Measurements from ENCODE around the gene NUDT3.
A peak's percentile ranks its signal among the peaks of the same experiment; 100 is the strongest.
"Not testable (repeated sequence)": the region's sequence is repeated elsewhere in the genome, so short reads cannot be mapped to it uniquely, and the experiment has no call there.

NUDT3 gene

DNA sequence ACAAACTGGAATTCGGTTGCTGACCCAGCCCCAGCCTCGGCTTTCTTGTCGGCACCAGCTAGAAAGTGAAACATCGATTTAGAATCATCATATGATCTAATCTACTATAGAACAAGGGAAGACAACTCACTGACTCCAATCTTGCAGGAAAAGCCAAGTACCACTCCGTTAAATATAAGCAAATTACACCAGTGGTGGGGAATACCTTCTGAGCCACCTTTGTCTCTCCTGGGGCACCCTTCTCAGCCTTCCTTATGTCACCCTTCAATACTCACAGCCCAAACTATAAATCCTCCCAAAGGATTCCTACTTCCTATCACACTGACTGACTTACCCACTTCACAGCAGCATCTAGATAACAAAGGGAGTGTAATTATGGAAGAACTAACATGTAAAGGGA lies 25.9 kb upstream of the NUDT3 start:
- no peak overlapping the region for H3K4me3 Mint-ChIP-seq
- peaks cover 13% of the 10 kb centered on the region for H3K4me1 Mint-ChIP-seq
- no peaks in the 10 kb centered on the region for H3K27me3 Mint-ChIP-seq
- H3K9me3 Mint-ChIP-seq, result no peaks in the 10 kb centered on the region
- H3K27ac Mint-ChIP-seq (ENCODE audit: low read depth), result no peak overlapping the region
- ATAC-seq (replicated peaks; ENCODE audit: extremely low read depth, poor library complexity, severe bottlenecking) (no peak), DNase-seq (ENCODE audit: low spot score in 2 of 2) (no peak)
- H3K36me3 Mint-ChIP-seq (ENCODE audit: insufficient read depth), result peaks cover 67% of the 10 kb centered on the region

DNA sequence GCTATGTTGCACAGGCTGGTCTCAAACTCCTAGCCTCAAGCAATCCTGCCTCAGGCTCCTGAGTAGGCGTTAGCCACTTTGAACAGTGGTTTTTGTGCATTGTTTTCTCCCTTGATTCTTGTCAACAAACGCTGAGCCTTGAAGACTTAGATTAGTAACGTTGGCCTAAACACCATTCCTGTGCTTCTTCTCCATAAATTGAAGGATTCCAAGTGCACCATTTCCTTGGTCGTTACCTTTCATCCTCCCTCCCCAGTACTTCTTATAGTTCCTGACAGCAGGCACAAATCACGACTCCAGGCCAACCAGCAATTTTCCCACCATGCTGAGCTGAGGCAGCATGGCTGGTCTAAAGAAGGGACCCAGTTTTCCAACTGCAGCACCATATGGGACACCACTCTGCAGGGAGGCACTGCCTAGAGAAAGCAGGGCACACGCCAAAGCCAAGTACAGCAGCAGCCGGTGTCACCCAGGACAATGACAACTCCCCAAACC lies 24.5 kb upstream of the NUDT3 start:
- H3K9me3 Mint-ChIP-seq, result no peaks in the 10 kb centered on the region
- no peak overlapping the region for H3K27ac Mint-ChIP-seq (ENCODE audit: low read depth)
- peaks cover 20% of the 10 kb centered on the region for H3K4me1 Mint-ChIP-seq
- H3K4me3 Mint-ChIP-seq, result no peak overlapping the region
- ATAC-seq (replicated peaks; ENCODE audit: extremely low read depth, poor library complexity, severe bottlenecking) (no peak), DNase-seq (ENCODE audit: low spot score in 2 of 2) (no peak)
- no peaks in the 10 kb centered on the region for H3K27me3 Mint-ChIP-seq
- peaks cover 54% of the 10 kb centered on the region for H3K36me3 Mint-ChIP-seq (ENCODE audit: insufficient read depth)

DNA sequence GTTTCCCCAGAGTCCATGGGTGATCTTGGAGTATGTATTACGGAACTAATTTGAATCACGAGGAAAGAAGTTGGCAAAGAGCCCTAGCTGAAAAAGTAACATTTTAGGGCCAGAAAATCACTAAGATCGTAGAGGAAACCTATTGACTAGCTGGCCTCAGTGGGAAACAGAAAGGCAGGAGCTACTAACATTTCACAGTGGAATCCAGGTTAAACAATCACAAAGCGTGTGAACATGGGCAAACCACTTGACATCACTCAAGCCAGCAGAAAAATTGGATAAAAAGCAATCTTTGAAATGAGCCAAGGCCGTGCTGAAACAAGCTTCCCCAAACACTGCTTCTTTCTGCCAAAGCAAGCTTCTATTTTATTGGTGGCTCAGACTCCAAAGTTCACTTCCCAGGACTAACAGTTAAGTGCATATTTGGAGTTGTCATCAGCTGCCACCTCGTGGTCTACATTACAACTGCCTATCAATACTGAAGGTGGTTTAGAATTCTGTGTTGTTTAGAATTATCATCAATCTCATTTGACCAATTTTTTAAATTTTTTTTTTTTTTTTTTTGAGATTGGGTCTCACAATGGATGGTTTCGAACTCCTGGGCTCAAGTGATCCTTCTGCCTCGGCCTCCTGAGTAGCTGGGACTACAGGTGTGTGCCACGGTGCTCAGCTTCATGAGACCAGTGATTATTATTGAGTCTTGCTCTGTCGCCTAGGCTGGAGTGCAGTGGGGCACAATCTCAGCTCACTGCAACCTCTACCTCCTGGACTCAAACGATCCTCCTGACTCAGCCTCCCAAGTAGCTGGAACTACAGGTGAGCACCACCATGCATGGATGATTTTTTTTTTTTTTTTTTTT lies 22.8 kb upstream of the NUDT3 start:
- Mint-ChIP-seq H3K27ac (ENCODE audit: low read depth) (no peak overlapping the region), H3K4me1 (peaks cover 14% of the 10 kb centered on the region), H3K4me3 (no peak overlapping the region), H3K9me3 (no peaks in the 10 kb centered on the region), H3K36me3 (ENCODE audit: insufficient read depth) (peaks cover 38% of the 10 kb centered on the region), H3K27me3 (no peaks in the 10 kb centered on the region)
- DNase-seq (ENCODE audit: low spot score in 2 of 2), result no peak
- ATAC-seq (replicated peaks; ENCODE audit: extremely low read depth, poor library complexity, severe bottlenecking), result no peak

DNA sequence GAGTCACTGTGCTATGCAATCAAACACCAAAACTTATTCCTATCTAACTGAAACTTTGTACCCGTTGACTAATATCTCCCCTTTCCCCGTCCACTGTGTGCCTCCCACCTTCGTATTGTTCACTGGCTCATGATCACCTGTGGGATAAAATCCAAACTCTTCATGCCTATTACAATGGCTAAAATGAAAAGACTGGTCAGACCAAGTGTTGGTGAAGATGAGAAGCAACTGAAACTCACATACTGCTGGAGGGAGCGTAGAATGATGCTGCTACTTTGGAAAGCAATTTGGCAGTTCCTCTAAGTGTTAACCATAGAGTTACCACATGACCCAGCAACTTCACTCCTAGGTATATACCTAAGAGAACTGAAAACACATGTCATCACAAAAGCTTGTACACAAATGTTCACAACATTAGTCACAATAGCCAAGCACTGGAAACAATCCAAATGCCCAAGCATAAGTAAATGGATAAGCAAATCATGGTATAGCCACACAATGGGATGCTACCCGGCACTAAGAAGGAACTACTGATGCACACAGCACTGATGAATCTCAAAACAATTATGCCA lies 20.3 kb upstream of the NUDT3 start:
- Mint-ChIP-seq H3K27me3 (no peaks in the 10 kb centered on the region), H3K4me3 (no peak overlapping the region), H3K27ac (ENCODE audit: low read depth) (peak overlapping the region; percentile 23), H3K9me3 (no peaks in the 10 kb centered on the region), H3K36me3 (ENCODE audit: insufficient read depth) (peaks cover 15% of the 10 kb centered on the region), H3K4me1 (peaks cover 7% of the 10 kb centered on the region)
- no peak for ATAC-seq (replicated peaks; ENCODE audit: extremely low read depth, poor library complexity, severe bottlenecking)
- DNase-seq (ENCODE audit: low spot score in 2 of 2), result no peak

DNA sequence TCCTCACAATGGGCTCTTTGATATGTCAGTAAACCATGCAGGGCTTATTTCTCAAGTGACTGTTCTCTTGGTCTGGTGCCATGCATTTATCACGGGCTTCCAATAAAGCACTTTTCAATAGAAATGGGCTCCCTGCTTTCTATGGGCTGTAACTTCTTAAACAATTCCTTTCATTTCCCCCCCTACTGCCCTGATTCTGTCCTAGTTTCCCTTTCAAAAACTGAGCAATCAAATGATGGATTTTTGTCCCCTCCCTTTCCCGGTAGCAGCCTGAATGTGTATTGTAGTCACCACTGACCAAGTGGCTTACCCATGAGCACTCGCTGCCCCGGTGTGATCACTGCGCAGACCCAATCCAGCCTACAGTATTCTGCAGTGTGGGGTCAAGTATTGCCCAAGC lies 19.5 kb upstream of the NUDT3 start:
- DNase-seq (ENCODE audit: low spot score in 2 of 2) (no peak), ATAC-seq (replicated peaks; ENCODE audit: extremely low read depth, poor library complexity, severe bottlenecking) (no peak)
- H3K27ac Mint-ChIP-seq (ENCODE audit: low read depth), result peak overlapping the region; percentile 23
- H3K27me3 Mint-ChIP-seq, result no peaks in the 10 kb centered on the region
- no peaks in the 10 kb centered on the region for H3K9me3 Mint-ChIP-seq
- H3K36me3 Mint-ChIP-seq (ENCODE audit: insufficient read depth), result peaks cover 11% of the 10 kb centered on the region
- no peak overlapping the region for H3K4me3 Mint-ChIP-seq
- H3K4me1 Mint-ChIP-seq, result peaks cover 7% of the 10 kb centered on the region

DNA sequence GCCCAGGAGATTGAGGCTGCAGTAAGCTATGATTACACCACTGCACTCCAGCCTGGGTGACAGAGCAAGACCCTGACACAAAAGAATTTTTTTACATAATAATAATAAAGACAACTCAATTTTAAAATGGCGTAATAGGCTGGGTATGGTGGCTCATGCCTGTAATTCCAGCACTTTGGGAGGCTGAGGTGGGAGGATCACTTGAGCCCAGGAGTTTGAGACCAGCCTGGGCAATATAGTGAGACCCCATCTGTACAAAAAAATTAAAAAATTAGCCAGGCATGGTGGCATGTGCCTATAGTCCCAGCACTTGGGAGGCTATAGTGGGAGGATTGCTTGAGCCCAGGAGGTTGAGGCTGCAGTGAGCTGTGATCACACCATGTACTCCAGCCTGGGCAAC lies 15.4 kb upstream of the NUDT3 start:
- DNase-seq (ENCODE audit: low spot score in 2 of 2); H3K9me3 Mint-ChIP-seq; H3K27ac Mint-ChIP-seq (ENCODE audit: low read depth); H3K36me3 Mint-ChIP-seq (ENCODE audit: insufficient read depth); H3K27me3 Mint-ChIP-seq; H3K4me1 Mint-ChIP-seq; H3K4me3 Mint-ChIP-seq; ATAC-seq (replicated peaks; ENCODE audit: extremely low read depth, poor library complexity, severe bottlenecking): not testable (repeated sequence)

DNA sequence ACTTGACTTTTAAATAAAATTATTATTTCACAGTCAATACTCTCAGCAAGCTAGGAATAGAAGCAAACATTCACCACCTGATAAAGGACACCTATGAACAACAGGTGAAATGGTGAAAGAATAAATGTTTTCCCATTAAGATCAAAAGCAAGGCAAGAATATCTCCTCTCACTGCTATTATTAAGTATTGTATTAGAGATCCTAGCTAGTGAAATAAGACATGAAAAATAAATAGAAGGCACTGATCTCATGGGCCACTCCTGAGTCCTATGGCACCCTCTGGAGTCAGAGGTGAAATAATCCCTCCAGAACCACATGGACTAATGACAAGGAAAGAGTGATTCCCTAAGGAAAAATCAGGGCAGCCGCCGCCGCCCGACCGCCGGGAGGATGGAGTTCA lies 4.0 kb upstream of the NUDT3 start:
- Mint-ChIP-seq H3K27me3 (no peaks in the 10 kb centered on the region), H3K36me3 (ENCODE audit: insufficient read depth) (peaks cover 5% of the 10 kb centered on the region), H3K4me1 (peaks cover 14% of the 10 kb centered on the region), H3K27ac (ENCODE audit: low read depth) (no peak overlapping the region), H3K9me3 (no peaks in the 10 kb centered on the region), H3K4me3 (no peak overlapping the region)
- ATAC-seq (replicated peaks; ENCODE audit: extremely low read depth, poor library complexity, severe bottlenecking) (no peak), DNase-seq (ENCODE audit: low spot score in 2 of 2) (no peak)

DNA sequence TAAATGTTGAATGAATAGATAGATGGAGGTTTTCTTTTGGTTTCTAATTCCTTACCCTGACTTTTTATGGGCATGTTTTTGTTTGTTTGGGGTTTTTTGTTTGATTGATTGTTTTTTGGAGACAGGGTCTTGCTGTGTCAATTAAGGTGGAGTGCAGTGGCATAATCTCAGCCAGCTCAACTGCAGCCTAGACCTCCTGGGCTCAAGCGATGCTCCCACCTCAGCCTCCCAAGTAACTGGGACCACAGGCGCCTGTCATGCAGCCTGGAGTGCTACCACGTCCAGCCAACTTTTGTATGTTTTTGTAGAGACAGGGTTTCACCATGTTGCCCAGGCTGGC lies 1.5 kb upstream of the NUDT3 start:
- Mint-ChIP-seq H3K4me3 (no peak overlapping the region), H3K9me3 (no peaks in the 10 kb centered on the region), H3K36me3 (ENCODE audit: insufficient read depth) (peaks cover 5% of the 10 kb centered on the region), H3K27me3 (no peaks in the 10 kb centered on the region), H3K27ac (ENCODE audit: low read depth) (no peak overlapping the region), H3K4me1 (peaks cover 14% of the 10 kb centered on the region)
- no peak for DNase-seq (ENCODE audit: low spot score in 2 of 2)
- no peak for ATAC-seq (replicated peaks; ENCODE audit: extremely low read depth, poor library complexity, severe bottlenecking)

DNA sequence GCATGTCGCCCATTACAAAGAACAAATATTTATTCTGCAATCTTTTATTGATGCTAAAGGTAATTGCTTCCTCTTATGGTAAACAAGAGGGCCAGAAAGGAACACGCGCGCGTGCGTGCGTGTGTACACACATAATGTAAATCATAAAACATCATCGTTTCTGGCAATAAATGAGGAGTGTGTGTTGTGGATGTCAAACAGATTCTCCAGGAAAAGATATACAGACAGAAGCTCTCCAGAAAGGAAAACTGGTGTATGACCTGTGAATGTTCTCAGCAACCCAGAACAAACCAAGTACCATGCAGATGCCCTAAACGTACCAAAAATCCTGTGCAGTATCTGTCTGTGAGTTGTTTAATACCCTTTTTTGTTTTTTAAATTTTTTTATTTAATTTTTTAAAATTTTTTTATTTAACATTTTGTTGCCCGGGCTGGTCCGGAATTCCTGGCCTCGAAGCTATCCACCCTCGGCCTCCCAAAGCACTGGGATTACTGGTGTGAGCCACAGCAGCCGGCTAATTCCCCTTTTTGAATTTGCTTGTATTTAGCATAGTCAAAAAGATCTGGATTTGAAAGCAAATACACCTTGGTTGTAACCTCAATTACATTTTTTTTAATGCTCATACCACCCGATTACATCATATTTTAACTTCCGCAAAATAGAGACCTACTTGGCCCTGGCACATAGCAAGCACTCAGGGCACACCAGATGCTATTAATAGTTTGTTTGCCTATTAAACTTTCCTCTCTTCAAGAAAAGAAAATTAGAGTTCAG lies 909 bp upstream of the NUDT3 start:
- Mint-ChIP-seq H3K9me3 (no peaks in the 10 kb centered on the region), H3K27me3 (no peaks in the 10 kb centered on the region), H3K36me3 (ENCODE audit: insufficient read depth) (peaks cover 4% of the 10 kb centered on the region), H3K4me3 (no peak overlapping the region), H3K4me1 (peaks cover 14% of the 10 kb centered on the region), H3K27ac (ENCODE audit: low read depth) (no peak overlapping the region)
- no peak for DNase-seq (ENCODE audit: low spot score in 2 of 2)
- ATAC-seq (replicated peaks; ENCODE audit: extremely low read depth, poor library complexity, severe bottlenecking), result no peak

DNA sequence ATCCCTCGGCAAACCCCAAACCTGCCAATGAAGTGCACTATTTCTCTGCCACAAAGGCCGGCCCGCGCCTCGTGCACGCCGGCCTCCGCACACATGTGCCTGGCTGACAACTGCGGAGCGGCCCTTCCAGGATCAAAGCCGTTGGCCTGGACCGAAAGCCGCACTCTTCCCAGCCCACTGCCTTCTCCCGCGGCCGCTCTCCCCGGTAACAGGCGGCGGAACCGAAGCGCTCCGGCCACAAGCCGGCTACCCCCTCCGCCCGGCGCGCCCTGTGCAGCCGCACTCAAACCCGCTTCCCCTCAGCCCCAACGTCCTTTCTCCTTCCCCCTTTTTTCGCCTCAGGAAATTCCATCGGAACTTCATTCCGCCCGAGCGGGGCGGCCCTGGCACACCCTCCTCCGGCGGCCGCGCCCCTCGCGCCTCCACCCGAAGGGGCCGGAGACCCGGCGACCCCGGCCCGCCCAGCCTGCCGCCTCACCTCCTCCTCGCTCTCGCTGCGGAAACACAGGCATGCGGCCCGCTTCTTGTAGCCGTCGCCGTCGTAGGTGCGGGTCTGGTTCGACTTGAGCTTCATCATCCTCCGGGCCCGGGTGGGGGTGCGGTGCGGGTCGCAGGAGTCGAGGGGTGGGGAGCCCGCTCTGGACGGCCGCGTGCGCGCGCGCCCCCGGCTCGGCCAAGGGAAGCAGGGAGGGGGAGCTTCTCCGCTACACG lies 528 bp downstream of the NUDT3 start:
- peaks cover 14% of the 10 kb centered on the region for H3K4me1 Mint-ChIP-seq
- H3K27ac Mint-ChIP-seq (ENCODE audit: low read depth), result no peak overlapping the region
- H3K4me3 Mint-ChIP-seq, result no peak overlapping the region

DNA sequence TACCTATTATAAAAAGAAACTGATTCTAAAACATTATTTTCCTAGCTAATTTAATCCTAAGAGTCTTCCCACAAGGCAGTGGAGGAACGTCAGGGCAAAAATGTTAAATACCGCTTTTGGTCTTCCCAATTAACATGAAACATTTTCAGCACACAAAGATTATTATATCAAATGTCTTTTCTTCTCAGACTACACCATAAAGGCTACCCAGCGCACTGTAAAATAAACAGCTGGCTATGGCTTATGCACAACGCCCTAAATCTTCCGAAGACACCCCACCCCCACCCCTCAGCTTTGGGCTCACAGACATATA lies 1.0 kb downstream of the NUDT3 start:
- no peak for ATAC-seq (replicated peaks; ENCODE audit: extremely low read depth, poor library complexity, severe bottlenecking)
- Mint-ChIP-seq H3K9me3 (no peaks in the 10 kb centered on the region), H3K4me3 (no peak overlapping the region), H3K27me3 (no peaks in the 10 kb centered on the region), H3K4me1 (peaks cover 16% of the 10 kb centered on the region), H3K27ac (ENCODE audit: low read depth) (no peak overlapping the region), H3K36me3 (ENCODE audit: insufficient read depth) (peaks cover 6% of the 10 kb centered on the region)
- DNase-seq (ENCODE audit: low spot score in 2 of 2), result no peak

More for the DNA sequence above, 528 bp downstream of the NUDT3 start:
- no peaks in the 10 kb centered on the region for H3K27me3 Mint-ChIP-seq
- ATAC-seq (replicated peaks; ENCODE audit: extremely low read depth, poor library complexity, severe bottlenecking) (peak; percentile 29), DNase-seq (ENCODE audit: low spot score in 2 of 2) (peak; percentile 17 to 20)
- H3K9me3 Mint-ChIP-seq, result no peaks in the 10 kb centered on the region
- peaks cover 4% of the 10 kb centered on the region for H3K36me3 Mint-ChIP-seq (ENCODE audit: insufficient read depth)

All from central memory CD8-positive, alpha-beta T cell (primary cell).